ENCODE measurements around the gene FMNL1. TPM values are rescaled to one million over a fixed set of nuclear protein-coding genes. Genes with fewer than 3 reads are reported as not detected.
A peak's percentile ranks its signal among the peaks of the same experiment; 100 is the strongest.

Gene FMNL1, protein sequence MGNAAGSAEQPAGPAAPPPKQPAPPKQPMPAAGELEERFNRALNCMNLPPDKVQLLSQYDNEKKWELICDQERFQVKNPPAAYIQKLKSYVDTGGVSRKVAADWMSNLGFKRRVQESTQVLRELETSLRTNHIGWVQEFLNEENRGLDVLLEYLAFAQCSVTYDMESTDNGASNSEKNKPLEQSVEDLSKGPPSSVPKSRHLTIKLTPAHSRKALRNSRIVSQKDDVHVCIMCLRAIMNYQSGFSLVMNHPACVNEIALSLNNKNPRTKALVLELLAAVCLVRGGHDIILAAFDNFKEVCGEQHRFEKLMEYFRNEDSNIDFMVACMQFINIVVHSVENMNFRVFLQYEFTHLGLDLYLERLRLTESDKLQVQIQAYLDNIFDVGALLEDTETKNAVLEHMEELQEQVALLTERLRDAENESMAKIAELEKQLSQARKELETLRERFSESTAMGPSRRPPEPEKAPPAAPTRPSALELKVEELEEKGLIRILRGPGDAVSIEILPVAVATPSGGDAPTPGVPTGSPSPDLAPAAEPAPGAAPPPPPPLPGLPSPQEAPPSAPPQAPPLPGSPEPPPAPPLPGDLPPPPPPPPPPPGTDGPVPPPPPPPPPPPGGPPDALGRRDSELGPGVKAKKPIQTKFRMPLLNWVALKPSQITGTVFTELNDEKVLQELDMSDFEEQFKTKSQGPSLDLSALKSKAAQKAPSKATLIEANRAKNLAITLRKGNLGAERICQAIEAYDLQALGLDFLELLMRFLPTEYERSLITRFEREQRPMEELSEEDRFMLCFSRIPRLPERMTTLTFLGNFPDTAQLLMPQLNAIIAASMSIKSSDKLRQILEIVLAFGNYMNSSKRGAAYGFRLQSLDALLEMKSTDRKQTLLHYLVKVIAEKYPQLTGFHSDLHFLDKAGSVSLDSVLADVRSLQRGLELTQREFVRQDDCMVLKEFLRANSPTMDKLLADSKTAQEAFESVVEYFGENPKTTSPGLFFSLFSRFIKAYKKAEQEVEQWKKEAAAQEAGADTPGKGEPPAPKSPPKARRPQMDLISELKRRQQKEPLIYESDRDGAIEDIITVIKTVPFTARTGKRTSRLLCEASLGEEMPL
- total RNA-seq (10 to 100 TPM; 11.1 to 15.8 TPM), polyA plus RNA-seq (ENCODE audit: insufficient read depth, low read depth, low replicate concordance) (13.9 TPM)
- long read RNA-seq, donor 1, result 0 reads
- long read RNA-seq, donor 2, result 0 reads

- intact Hi-C loops (cut with DNase I; ENCODE audit: low total_unique reads), result no loop called here
- no peaks in the 10 kb centered on the region for H3K36me3 ChIP-seq (ENCODE audit: low read depth, missing control alignments)
- WGBS, 2 donors, result 6 to 9% methylated on average over 13 to 40 of the region's 98 CpGs
- H3K27ac ChIP-seq, result peak within 1 kb of the TSS in 1 of 2 donors; percentile 41
- H3K27me3 ChIP-seq, result no peaks in the 10 kb centered on the region
- DNase-seq, result peak; percentile 47
- H3K4me1 ChIP-seq, result peaks cover 5% of the 10 kb centered on the region
- H3K9me3 ChIP-seq, result no peaks in the 10 kb centered on the region
- peak within 1 kb of the TSS; percentile 53 to 59 for H3K4me3 ChIP-seq
- TF ChIP-seq CTCF (IDR thresholded peaks at IDR 0.05) (no peak), POLR2A (IDR thresholded peaks at IDR 0.05) (no peak)
Observed at GRCh38 chr17:45221081-45222013, at the start of gene FMNL1. Gene FMNL1, plus strand, starts transcription at chr17:45221885. Its CDS starts 240 bp downstream, at chr17:45222125.

- 73 to 87% methylated on average over 5 of the region's 5 CpGs for WGBS, 2 donors
- TF ChIP-seq CTCF (IDR thresholded peaks at IDR 0.05) (no peak), POLR2A (IDR thresholded peaks at IDR 0.05) (no peak)
Observed at GRCh38 chr17:45172232-45172540, 49.5 kb upstream of the FMNL1 start.

DNA sequence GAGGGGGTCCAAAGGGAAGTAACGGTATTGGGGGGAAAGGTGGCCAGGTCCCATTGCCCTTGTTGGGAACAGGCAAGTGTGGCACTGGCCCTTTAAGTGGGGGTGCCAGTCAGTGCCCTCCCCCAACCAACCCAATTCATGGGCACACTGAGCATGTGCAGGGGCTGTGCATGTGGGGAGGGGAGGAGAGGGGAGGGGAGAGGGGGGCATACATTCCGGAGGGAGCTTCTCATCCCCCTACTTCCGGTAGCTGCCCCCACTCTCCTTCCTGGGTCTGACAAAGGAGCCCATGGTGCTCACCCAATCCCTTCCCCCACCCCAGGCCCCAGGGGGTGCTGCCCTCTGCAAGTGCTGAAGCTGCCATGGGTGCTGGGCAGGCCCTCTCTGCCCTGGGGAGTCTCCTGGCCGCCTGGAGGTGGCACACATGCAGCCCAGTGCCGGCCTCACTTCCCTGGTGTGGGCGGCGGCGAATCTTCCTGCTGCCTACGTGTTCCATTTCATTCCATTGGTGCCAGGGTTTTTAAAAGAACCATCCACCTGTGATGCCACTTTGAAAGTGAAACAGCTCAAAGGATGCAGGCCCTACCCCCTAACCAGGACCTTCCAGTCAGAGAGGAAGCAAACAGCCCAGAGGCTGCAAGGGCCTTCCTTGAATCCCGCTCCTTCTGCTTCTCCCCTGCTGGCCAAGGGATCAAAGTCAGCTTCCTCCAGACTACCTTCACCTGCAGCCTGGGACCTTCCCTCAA, 49.0 kb upstream of the FMNL1 start:
- intact Hi-C loops (cut with DNase I; ENCODE audit: low total_unique reads), result no loop called here
- Histone ChIP-seq H3K27me3 (no peaks in the 10 kb centered on the region), H3K27ac (peak overlapping the region; percentile 61 to 74), H3K4me3 (no peak overlapping the region), H3K4me1 (peaks cover 33% of the 10 kb centered on the region), H3K36me3 (ENCODE audit: low read depth, missing control alignments) (no peaks in the 10 kb centered on the region), H3K9me3 (no peaks in the 10 kb centered on the region)
- WGBS, 2 donors, result 55 to 56% methylated on average over 7 to 10 of the region's 10 CpGs
- DNase-seq, result peak; percentile 70
- peak in 1 of 3 experiments; percentile 5 for TF ChIP-seq CTCF (IDR thresholded peaks at IDR 0.05)
- TF ChIP-seq POLR2A (IDR thresholded peaks at IDR 0.05), result no peak

More at GRCh38 chr17:45172232-45172540, 49.5 kb upstream of the FMNL1 start:
- Histone ChIP-seq H3K36me3 (ENCODE audit: low read depth, missing control alignments) (no peaks in the 10 kb centered on the region), H3K9me3 (no peaks in the 10 kb centered on the region), H3K4me1 (peaks cover 33% of the 10 kb centered on the region), H3K27ac (peak overlapping the region; percentile 61 to 74), H3K27me3 (no peaks in the 10 kb centered on the region), H3K4me3 (no peak overlapping the region)
- DNase-seq, result no peak
- intact Hi-C loops (cut with DNase I; ENCODE audit: low total_unique reads), result no loop called here

DNA sequence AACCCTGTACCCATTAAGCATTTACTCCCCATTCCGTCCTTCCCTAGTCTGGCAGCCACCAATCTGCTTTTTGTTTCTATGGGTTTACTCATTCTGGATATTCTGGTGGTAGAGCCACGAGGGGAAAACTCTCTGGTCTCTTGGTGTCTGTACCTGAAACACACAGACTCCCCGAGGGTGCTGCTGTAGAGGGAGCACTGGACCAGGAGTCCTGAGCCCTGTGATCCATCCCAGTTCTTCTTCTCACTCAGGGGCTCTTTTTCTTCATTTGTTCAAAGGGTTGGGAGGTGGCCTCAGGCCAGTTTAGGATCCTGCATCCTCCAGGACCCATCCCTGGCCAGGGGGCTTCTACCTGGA, 45.9 kb upstream of the FMNL1 start:
- TF ChIP-seq CTCF (IDR thresholded peaks at IDR 0.05), result no peak
- TF ChIP-seq POLR2A (IDR thresholded peaks at IDR 0.05), result no peak
- Histone ChIP-seq H3K36me3 (ENCODE audit: low read depth, missing control alignments) (no peaks in the 10 kb centered on the region), H3K4me1 (peaks cover 33% of the 10 kb centered on the region), H3K9me3 (no peaks in the 10 kb centered on the region), H3K4me3 (no peak overlapping the region), H3K27ac (peak overlapping the region; percentile 39 to 73), H3K27me3 (no peaks in the 10 kb centered on the region)
- DNase-seq, result no peak
- intact Hi-C loops (cut with DNase I; ENCODE audit: low total_unique reads), result no loop called here
- 51 to 66% methylated on average over 3 of the region's 3 CpGs for WGBS, 2 donors
